HG02571 (cell line): ENCODE data around the gene ATP1B3.
"Not testable (repeated sequence)": the region's sequence is repeated elsewhere in the genome, so short reads cannot be mapped to it uniquely, and the experiment has no call there.

Experiments
- ATAC-seq: cut with Tn5 transposase; IDR thresholded peaks from one replicate; pipeline ENCODE4 v1.9.1; 2021; ENCODE audit warnings: mild to moderate bottlenecking, moderate library complexity; ENCODE audit not compliant: unreplicated experiment

The ATP1B3 gene

DNA sequence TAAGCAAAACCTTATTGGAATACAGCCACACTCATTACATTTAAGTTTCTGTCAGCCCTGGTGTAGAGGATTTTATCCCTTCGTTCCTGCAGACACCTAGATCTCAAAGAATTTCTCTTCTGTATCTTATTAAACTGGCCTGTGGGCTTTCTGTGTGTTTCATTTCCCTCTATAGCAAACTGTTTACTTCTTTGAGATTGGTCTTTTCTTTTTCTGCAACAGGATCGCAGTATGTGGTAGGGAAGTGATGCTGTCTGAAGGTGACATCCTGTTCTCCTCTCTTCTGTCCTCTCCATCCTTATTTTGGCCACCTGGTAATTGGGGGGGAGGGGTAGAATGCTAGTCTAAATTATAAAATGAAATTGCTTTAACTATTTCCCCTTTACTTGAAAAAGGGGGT is 25.5 kb downstream of the ATP1B3 start:
- ATAC-seq, result no peak

- no peak for ATAC-seq
These were observed 27.8 kb downstream of the ATP1B3 start for GRCh38 chr3:141904203-141904602.

- ATAC-seq, result no peak
These were observed 28.7 kb downstream of the ATP1B3 start for GRCh38 chr3:141905129-141905528.

GRCh38 chr3:141909408-141909807 is 33.0 kb downstream of the ATP1B3 start:
- no peak for ATAC-seq

DNA sequence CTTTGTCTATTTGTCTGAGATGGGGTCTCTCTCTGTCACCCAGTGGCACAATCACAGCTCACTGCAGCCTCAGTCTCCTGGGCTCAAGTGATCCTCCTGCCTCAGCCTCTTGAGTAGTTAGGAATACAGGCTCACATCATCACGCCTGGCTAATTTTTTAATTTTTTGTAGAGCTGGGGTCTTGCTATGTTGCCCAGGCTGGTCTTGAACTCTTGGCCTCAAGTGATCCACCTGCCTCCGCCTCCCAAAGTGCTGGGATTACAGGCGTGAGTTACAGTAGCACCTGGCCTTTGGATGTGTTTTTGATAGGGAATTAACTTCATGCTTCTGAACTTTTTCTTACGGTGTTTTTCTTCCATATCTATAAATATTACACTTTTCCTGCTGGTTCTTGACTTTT is 33.5 kb downstream of the ATP1B3 start:
- not testable (repeated sequence) for ATAC-seq

GRCh38 chr3:141913150-141913811 is 36.8 kb downstream of the ATP1B3 start:
- no peak for ATAC-seq

DNA sequence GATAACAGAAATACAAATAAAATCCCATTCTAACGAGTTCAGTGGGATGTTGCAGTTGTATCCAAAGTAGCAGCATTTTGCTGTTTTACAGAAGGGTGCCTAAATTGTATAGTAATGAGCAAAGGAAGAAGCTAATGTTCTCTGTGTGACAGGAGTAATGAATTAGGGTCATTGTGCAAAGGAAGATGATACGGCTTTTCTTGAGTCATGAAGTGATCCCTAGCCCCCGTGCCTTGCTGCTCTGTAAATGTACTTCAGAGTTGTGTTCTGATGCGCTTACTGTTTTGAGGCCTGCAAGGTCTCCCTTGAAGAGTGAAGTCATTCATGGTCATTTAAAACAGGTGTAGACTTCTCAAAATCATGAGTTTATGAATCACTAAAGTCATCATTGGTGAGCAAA is 37.9 kb downstream of the ATP1B3 start:
- ATAC-seq, result no peak

- no peak for ATAC-seq
These were observed 38.6 kb downstream of the ATP1B3 start for GRCh38 chr3:141915016-141915415.

GRCh38 chr3:141915766-141916165 is 39.3 kb downstream of the ATP1B3 start:
- ATAC-seq, result no peak

DNA sequence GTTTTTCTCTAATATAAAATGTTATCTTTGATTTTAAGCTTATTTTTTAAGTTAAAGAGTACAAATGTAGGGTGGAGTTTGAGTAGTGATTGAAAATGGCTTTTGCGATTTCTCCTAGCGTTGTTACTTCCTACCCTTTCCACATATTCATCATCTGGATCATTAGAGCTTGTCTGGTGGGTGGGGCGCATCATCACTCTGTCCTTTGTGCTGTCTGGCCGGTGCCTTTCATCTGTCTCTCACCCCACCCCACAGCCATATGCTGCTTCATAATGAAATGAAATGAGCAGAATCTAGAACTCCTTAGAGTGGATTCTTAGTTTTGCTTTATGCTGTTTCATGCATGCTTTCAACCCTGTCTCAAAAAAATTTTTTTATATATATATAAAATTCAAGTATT is 44.3 kb downstream of the ATP1B3 start:
- peak; percentile 36 for ATAC-seq

- peak; percentile 68 for ATAC-seq
These were observed 44.9 kb downstream of the ATP1B3 start for GRCh38 chr3:141921316-141921715.

DNA sequence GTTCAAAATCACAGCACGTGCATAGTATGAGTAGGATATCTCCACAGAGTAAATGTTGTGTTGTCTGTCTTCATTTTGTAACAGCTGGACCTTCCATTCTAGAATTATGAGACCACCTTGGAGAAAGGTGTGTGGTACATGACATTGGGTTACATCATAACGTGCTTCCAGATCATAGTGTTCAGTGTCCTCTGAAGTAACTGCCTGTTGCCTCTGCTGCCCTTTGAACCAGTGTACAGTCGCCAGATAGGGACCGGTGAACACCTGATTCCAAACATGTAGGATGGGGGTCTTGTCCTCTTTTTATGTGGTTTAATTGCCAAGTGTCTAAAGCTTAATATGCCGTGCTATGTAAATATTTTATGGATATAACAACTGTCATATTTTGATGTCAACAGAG is 49.2 kb downstream of the ATP1B3 start:
- not testable (repeated sequence) for ATAC-seq

- ATAC-seq, result no peak
These were observed 50.5 kb downstream of the ATP1B3 start for GRCh38 chr3:141926929-141927328.

DNA sequence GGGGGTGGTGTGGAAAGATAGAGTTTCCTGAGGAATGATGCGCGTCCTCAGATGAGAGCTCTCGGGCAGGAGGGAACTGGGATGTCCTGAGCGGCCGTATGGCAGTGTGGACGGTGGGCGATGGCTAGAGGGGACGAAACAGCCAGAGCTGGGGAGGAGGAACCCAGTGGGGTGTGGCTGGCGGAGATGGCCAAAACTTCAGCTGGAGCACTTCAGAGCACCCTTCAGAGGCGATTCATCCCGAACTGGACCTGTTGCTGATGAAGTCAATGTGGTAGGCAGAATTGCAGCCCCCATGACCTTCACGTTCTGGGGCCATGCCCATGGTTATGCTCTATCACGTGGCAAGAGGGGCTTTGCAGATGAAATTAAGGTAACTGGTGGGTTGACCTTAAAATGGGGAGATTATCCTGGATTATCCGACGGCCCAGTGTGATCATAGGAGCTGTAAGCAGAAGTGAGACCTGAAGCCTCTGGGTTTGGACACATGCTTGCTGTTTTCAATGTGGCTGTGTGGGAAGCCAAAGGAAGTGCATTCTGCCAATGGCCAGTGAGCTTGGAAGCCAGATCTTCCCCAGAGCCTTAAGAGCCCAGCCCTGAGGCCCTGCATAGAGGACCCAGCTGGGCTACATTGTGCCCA is 52.3 kb downstream of the ATP1B3 start:
- no peak for ATAC-seq

DNA sequence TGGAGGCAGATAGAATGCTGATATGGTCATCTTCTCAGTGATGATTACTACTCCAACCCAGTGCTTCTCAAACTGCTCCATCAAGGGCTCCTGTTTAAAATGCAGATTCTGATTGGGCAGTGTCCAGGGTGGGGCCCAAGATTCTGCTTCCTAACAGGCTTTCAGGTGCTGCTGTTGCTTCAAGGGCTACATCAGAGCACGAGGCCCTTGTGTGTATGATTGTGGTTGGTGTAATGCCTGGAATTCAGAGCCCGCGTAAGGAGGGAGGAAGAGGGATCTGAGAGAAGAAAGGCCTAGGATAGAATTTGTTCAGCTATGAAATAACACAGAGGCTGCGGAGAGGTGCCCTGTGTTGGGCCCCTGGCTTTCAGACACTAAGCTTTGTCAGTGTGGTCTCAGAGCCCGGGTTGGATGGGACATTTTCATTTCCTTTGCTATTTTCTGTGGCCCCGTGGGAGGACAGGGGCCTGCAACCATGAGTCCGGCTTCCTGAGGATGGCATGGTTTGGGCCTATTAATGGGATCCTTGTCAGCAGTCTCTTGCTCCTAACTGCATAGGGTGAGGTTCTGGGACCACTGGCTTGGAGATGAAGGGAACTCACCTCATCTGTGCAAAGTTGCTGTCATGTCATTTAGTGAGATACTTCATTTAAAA is 53.0 kb downstream of the ATP1B3 start:
- no peak for ATAC-seq

GRCh38 chr3:141930801-141931200 is 54.4 kb downstream of the ATP1B3 start:
- ATAC-seq, result no peak

DNA sequence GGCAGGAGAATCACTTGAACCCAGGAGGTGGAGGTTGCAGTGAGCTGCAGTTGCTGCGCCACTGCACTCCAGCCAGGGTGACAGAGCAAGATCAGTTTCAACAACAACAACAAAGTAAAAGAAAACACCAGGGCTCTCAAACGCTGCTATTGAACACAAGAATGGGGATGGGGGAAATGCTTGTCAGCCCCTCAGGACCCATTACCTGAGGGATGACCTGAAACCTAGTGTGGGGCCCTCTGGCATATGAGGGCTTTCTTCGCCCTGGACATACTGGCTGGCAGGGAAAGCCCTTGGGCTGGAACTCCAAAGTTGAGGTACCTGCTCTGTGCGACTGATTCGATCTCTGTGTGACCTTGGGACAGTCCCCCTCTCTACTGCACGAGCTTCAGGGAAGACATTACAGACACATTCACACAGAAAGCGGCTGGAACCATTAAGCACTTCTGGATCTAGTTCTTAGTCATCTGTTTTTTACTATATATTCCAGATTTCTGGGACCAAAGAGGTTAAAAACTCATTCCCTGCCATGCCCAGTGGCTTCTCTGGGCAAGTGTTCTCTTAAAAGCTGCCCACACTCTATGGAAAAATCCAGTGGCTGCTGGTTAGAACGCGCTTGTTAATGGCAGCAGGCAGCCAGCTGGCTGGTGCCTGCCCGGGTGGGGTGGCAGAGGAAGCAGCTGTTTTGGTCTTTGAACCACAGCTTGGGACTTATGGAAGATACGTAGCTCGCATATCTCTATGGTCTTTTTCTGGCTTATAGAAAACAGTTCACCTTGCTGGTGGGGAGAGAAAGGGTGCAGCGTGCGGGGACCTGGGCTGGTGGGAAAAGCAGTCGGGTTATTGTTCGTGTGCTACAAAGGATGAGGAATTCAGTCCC is 57.2 kb downstream of the ATP1B3 start:
- no peak for ATAC-seq

GRCh38 chr3:141934354-141934753 is 57.9 kb downstream of the ATP1B3 start:
- ATAC-seq, result no peak

- no peak for ATAC-seq
These were observed 61.6 kb downstream of the ATP1B3 start for GRCh38 chr3:141938011-141938500.

DNA sequence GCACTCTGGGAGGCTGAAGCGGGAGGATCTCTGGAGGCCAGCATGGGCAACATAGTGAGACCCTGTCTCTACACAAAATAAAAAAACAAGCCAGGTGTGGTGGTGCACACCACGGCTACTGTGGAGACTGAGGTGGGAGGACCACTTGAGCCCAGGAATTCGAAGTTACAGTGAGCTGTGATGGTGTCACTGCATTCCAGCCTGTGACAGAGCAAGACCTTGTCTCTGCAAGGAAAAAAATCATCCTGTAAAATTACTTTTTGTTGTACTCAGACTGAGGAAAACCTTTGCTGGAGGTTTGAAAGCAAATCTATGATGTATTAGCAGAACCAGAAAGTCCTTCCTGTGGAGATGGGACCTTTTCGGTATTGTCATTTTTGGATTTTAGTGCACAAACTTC is 63.3 kb downstream of the ATP1B3 start:
- ATAC-seq, result no peak

GRCh38 chr3:141940194-141940776 is 63.8 kb downstream of the ATP1B3 start:
- ATAC-seq, result no peak
